ENCODE data around the gene FNDC1.

DNA sequence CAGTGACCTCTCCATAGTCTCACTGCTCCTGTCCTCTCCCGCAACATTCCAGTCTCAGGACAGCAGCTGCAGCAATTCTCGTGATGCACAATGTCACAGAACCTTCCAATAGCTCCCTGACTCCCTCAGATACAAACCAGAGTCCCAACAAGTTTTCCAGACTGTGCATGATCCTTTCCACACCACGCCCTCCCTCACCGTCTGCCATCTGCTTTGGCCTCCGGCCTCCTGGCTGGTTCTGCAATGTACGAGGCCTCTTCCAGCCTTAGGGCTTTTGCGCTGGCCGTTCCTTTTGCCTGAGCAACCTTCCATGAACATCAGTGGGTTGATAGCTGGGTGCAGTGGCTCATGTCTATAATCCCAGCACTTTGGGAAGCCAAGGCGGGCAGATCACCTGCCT is 9.6 kb downstream of the FNDC1 start:
- TF ChIP-seq, protein P1, sequence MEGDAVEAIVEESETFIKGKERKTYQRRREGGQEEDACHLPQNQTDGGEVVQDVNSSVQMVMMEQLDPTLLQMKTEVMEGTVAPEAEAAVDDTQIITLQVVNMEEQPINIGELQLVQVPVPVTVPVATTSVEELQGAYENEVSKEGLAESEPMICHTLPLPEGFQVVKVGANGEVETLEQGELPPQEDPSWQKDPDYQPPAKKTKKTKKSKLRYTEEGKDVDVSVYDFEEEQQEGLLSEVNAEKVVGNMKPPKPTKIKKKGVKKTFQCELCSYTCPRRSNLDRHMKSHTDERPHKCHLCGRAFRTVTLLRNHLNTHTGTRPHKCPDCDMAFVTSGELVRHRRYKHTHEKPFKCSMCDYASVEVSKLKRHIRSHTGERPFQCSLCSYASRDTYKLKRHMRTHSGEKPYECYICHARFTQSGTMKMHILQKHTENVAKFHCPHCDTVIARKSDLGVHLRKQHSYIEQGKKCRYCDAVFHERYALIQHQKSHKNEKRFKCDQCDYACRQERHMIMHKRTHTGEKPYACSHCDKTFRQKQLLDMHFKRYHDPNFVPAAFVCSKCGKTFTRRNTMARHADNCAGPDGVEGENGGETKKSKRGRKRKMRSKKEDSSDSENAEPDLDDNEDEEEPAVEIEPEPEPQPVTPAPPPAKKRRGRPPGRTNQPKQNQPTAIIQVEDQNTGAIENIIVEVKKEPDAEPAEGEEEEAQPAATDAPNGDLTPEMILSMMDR (IDR thresholded peaks at IDR 0.05): no peak
- TF ChIP-seq POLR2AphosphoS5 (IDR thresholded peaks at IDR 0.05; ENCODE audit: insufficient read depth in 1 of 2, low read depth in 1 of 2): no peak
- TF ChIP-seq POLR2A (IDR thresholded peaks at IDR 0.05): no peak
